Fibroblast of gingiva (primary cell): ENCODE measurements around the gene COQ8A.
A peak's percentile ranks its signal among the peaks of the same experiment; 100 is the strongest.
"Not testable (repeated sequence)": the region's sequence is repeated elsewhere in the genome, so short reads cannot be mapped to it uniquely, and the experiment has no call there.

Source experiments
- DNase-seq: peaks from one replicate; pipeline ENCODE4 v3.0.0-alpha.2; 2011; ENCODE audit warnings: low read depth

COQ8A gene

DNA sequence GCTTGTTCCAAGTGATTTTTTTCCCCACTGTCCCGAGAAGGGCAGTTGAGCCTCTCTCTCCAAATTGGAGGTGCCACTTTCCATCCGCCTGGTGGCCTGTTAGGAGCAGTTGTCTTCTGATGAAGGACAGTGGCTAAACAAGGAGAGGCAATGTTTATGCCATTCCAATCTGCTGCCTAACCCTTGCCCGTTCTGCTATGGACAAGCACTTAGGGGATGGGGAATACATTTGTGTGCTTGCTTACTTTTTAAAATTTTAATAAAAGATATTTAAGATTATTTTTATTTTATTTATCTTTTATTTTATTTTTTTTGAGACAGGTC, 12.0 kb downstream of the COQ8A start:
- no peak for DNase-seq

DNA sequence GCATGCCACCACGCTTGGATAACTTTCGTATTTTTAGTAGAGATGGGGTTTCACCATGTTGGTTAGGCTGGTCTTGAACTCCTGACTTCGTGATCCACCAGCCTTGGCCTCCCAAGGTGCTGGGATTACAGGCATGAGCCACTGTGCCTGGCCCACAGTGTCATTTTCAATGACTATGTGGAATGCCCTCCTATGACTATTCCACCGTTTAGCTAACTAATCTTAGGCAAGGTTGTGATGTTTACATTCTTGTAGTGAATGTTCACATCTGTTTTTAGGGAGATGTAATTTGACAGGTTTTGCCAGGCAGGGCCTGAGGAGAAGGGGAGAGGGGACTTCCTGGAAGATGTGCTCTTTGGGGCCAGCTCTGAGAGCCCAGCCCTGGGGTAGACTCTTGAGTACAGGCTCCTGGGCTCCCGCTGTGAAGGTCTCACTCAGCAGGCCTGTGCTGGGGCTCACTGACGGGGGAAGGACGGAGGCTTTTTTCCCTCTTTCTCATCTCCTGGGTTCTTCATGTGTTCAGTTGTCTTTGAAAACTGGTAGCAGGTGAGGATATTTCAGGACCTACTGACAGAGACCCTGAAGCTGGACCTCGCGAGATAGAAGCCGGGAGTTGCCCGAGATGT, 13.2 kb downstream of the COQ8A start:
- DNase-seq: no peak

DNA sequence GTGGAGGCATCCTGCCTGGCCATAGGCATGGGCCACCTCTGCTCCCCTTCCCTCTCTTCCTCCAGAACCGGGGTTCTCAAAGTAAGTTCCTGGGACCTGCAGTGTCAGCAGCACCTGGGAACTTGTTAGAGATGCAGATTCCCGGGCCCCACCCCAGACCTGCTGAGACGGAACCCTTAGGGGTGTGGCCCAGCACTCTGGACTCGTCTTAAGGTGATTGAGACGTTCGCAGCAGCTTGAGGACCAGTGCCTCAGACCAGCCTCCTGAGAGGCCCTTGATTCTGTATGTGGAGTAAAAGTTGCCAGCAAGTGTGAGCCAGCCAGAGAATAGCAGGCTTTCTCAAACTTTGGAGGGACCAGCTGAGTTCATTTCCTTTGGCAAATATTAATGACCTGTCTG, 14.2 kb downstream of the COQ8A start:
- DNase-seq: no peak

DNA sequence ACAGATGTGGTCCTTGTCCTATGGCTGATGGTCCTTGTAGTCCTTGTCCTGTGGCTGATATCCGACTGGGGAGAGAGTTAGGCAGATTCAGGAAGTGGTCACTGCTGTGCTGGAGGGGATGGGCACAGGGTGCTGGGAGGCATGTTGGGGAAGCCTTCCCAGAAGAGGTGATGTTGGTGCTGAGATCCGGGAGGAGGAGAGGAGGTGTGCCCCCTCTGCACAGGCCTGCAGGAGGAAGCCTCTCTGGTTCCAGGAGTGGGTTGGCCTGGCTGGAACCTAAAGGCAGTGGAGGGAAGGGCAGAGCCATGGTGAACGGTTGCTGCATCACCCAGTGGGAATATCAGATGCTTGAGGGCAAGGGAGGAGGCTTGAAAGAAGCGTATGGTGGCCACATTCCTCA, 14.7 kb downstream of the COQ8A start:
- no peak for DNase-seq

DNA sequence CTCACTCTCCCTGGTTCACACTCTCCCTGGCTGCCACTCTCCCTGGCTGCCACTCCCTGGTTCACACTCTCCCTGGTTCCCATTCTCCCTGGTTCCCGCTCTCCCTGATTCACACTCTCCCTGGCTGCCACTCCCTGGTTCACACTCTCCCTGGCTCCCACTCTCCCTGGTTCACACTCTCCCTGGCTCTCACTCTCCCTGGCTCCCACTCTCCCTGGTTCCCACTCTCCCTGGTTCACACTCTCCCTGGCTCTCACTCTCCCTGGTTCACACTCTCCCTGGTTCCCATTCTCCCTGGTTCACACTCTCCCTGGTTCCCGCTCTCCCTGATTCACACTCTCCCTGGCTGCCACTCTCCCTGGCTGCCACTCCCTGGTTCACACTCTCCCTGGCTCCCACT, 15.8 kb downstream of the COQ8A start:
- DNase-seq: not testable (repeated sequence)

DNA sequence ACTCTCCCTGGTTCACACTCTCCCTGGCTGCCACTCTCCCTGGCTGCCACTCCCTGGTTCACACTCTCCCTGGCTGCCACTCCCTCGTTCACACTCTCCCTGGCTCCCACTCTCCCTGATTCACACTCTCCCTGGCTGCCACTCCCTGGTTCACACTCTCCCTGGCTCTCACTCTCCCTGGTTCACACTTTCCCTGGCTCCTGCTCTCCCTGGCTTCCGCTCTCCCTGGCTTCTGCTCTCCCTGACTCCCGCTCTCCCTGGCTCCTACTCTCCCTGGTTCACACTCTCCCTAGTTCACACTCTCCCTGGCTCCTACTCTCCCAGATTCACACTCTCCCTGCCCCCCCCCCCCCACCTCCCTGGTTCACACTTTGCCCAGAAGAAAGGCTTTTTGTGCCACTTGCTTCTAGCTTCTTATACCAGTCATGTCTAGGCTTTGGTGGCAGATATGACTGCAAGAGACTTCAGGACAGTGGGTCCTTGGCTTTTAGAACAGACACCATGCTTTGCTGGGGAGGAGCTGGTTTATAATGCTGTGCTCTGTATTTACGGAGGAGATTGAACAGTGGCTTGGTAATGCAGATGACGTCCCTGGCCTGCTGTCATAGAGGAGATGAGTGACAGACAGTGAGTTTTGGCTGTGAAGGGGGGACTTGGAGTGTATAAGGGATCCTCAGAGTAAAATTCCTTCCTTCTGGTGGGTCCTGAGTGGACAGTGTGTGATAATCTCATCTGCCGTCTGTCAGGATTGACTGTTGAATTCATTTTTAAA, 17.0 kb downstream of the COQ8A start:
- DNase-seq: no peak

DNA sequence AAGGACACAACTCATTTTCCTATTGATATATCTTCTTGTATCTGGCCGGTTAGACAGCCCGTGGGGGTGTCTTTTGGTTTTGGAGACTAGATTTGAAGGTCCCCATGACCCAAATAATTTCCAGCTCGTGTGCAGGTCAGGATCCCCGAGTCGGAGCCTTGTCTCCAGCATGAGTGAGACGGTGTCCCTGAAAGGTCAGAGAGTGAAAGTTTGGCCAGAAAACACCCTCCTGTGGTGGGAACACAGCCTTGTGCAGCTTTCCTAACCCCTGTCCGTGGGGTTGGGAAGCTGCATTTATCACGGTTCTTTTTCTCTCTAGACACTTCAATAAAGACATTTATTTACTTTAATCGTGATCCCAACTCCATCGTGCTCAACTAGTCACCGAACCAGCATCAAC, 17.6 kb downstream of the COQ8A start:
- no peak for DNase-seq

DNA sequence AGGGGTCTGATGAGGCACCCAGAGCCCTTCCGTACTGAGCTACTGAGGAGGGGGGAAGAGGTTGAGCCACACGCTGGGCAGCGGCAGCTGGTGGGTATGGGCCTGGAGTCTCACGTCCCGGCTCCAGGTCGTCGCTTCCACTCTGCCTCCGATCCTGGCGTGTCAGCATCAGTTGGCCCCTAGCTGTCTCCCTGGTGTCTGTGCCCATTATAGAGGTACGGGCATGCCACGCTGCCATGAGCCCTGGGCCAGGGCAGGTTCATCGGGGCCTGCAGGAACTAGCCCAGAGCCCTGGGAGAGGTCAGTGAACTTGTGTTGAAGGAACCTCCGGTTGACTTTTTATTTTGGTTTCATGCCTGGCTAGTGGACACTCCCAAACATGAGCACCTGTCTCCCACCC, 18.2 kb downstream of the COQ8A start:
- no peak for DNase-seq

DNA sequence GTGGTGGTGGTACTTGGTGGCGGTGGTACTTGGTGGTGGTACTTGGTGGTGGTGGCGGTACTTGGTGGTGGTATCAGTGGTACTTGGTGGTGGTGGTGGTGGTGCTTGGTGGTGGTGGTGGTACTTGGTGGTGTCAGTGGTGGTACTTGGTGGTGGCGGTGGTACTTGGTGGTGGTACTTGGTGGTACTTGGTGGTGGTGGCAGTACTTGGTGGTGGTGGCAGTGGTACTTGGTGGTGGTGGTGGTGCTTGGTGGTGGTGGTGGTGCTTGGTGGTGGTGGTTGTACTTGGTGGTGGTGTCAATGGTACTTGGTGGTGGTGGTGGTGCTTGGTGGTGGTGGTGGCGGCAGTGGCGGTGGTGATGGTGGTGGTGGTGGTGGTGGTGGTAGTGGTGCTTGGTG, 20.2 kb downstream of the COQ8A start:
- DNase-seq: no peak

DNA sequence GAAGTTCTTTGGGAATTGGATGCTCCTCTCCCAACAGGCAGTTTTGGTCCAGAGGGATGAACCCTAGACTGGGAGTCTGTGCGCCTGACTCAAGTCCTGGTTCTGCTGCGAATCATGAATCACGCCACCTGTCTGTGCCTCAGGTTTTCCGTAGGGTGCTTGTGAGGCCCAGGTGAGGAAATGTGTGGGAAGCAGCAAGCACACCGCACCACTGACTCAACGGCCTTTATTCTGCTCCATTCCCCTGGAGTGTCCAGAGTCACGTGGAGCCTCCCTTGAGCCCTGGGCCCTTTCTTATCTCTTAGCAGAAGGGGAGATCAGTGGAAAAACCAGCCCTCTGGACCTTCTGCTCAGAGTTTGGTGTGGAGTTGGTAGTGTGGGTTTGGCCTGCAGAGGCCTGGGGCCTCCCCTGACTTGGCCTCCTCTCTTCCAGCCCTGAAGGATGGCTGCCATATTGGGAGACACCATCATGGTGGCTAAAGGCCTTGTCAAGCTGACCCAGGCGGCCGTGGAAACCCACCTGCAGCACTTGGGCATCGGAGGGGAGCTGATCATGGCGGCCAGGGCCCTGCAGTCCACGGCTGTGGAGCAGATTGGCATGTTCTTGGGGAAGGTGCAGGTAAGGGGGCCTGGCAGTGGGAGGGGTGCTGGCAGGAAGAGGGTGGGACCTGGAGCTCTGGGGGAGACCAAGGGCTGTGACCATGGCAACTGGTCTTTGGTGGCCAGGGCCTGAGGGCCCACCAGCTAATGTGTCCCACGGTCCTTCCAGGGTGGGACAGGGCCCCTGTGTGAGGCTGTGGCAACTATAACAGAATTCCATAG, 21.1 kb downstream of the COQ8A start:
- no peak for DNase-seq

DNA sequence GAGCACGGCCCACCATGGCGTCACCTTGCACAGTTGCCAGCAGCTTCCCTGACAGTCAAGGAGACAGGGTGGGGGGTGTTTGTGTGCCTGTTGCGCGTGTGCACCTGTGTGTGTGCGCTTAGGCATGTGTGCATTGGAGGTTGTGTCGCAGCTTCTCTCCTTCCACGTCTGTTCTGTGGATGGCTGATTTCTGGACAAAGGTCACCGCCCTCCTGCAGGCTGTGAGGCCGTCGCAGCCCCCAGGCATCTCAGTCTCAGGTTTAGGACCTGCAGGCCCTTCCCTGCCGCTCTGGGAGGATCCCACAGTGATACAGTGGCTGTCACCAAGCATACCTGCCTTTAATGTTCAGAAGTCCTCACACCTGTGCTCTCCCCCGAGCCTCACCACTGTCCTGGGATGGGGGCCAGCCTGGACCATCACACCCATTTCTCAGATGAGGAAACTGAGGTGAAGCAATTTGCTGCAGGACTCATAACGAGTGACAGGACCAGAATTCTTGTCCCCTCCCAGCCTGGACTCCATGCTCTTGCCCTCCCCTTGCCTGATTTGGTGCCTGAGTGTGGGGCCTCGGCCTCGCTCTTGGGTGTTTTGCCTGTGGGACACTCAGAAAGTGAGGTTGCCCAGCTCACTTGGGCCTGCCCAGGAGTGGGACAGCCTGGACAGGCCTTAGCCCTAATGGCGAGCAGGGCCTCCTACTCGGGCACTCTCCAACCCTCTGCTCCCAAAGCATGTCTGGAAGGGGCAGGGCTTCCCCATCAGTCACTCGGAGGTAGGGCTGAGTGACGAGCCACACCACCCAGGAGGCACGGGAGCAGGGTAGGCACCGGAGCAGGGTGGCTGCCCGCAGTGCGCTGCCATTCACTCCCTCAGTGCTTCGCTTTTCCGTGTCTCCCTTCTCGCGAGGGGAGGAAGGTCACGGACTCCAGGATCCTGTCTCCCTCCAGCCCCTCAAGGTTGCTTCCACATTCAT, 22.6 kb downstream of the COQ8A start:
- no peak for DNase-seq

DNA sequence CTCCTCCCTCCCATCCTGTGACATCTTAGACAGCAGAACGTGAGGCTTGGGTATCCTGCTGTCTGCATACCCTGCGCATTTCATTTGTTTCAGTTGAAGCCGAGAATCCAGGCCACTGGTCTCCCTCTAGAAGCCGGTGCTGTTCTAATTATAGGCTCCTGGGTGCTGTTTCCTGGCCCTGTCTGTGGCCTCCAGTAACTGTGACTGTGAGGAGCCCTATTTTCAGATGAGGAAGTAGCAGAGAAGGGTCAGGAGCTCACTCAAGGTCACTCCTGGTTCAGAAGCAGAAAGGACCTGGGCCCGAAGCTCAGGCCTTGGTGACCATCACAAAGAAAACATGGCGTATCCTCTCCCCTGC, 24.0 kb downstream of the COQ8A start:
- DNase-seq: no peak

DNA sequence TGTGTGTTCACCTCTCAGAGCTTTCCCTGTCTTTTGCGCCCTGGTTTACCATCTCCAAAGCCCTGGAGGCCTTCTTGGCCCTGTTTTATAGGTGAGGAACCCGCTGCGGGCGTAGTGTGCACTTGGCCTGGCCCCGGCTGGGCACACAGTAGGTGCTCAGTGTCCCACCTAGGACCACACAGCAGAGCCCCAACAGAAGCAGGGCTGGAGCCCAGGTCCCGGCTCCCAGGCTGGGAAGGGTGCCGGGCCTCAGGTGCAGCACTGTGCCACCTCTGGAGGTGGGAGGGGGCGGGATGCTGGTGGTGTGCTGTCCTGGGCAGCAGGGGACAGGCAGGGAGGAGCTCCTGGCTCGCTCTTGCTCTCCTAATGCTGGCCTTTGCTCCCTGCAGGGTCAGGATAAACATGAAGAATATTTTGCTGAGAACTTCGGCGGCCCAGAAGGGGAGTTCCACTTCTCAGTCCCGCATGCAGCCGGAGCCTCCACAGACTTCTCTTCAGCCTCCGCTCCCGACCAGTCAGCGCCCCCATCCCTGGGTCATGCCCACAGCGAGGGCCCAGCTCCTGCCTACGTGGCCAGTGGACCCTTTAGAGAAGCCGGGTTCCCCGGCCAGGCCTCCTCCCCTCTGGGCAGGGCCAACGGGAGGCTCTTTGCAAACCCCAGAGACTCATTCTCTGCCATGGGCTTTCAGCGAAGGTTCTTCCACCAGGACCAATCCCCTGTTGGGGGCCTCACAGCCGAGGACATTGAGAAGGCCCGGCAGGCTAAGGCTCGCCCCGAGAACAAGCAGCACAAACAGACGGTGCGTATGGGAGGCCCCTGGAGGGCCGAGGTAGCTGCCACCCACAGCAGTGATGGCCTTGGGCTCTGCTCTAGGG, 24.8 kb downstream of the COQ8A start:
- no peak for DNase-seq

DNA sequence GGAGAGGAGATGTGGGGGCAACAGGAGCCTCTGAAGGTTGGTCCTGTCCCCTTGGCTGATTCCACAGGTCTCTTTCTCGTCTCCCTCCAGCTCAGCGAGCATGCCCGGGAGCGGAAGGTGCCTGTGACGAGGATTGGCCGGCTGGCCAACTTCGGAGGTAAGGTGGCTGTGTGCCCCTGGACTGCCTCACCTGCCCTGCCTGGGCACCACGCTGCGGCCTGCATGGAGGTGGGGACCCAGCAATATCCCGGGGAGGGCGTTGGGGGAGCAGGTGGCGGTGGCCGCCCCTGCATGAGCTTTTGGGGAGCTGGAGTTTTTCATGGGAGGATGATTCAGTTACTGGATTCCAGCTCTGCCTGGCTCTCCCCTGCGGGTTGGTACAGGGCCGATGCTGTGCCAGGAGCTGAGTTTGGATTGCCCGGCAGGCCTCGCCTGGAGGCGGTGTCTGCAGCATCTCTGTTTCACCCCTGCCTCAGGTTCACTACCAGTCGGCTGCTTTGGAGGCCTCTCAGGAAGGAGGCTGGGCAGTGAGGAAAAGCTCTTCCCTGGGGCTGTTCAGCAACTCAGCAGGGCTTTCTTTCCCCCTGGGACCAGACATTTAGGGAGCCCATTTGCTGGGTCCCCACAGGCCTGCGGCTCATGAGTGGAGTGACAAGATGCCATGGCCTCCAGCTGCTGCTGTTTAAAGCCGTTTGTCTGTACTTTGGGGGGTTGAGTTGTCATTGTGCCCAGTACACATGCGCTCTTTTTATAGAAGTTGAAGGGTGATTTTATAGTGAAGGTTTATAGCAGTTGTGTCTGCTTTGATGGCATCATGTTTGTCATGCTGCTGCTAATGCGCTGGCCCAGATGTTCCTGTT, 25.7 kb downstream of the COQ8A start:
- no peak for DNase-seq

DNA sequence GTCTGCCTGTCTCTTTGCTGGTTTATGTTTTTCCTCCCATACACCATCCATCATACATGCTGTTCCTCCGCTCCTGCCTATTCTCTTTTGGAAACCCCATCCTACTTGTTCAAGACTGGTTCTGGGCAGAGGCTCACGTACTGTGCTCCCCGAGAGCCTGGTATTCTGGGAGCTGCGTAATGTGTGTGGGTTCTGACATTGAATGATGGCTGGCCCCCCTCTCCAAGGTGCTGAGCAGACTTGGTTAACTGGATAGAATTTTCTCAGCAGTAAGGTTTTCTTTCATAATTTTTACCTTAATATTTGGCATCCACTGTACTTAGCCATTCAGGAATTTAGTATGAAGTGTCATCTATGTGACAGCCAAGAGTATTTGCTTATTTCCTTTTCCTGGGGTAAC, 26.6 kb downstream of the COQ8A start:
- no peak for DNase-seq

DNA sequence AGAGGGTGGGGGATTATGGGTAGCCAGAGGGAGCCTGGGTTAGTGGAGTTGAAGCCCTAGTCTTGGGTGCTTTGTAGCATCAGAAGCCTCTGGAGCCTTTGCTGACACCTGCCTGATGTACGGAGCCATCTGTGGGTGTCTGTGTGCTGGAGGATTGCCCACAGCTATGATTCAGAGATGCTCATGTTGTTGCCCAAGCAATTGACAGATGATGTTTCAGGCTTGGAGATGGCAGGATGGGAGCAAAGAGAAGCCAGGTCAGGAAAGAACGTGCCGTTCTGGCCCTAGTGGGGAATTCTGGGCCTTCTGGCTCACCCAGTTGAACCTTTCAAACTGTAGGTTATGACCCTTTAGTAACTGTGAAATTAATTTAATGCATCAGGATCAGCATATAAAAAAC, 27.6 kb downstream of the COQ8A start:
- peak; percentile 25 for DNase-seq

DNA sequence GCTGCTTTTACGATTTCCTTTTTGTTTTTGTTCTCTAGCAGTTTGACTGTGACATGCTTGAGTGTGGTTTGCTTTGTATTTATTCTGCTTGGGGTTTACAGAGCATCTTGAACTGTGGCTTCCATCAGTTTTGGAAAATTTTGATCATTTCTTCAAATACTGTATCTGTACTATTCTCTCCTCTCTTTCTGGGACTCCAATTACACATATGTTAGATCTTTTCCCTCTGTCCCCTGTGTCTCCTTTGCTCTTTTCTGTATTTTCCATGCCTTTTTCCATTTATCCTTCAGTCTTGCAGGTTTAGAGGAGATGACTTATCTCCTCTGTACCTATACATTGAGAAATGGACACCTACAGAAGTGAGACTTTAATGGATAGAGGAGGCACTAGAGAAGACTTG, 31.7 kb downstream of the COQ8A start:
- no peak for DNase-seq

DNA sequence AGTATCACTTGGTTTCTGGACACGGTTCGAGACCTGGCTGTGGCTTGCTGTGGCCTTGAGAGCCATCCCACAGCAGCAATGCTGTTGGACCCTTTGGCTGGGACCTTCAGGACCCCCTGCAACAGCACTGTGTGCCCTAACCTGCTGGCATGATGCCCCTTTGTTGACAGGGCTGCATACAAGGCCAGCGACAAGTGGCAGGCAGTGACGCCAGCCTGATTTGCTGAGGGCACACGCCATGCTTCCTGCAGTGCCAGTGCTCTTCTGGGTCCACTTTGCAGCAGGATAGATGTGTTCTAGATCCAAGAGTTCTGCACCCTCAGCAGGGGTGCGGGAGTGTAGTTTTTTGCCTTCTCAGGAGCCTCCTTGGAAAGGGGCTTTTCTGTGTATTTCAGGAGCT, 32.8 kb downstream of the COQ8A start:
- DNase-seq: no peak

DNA sequence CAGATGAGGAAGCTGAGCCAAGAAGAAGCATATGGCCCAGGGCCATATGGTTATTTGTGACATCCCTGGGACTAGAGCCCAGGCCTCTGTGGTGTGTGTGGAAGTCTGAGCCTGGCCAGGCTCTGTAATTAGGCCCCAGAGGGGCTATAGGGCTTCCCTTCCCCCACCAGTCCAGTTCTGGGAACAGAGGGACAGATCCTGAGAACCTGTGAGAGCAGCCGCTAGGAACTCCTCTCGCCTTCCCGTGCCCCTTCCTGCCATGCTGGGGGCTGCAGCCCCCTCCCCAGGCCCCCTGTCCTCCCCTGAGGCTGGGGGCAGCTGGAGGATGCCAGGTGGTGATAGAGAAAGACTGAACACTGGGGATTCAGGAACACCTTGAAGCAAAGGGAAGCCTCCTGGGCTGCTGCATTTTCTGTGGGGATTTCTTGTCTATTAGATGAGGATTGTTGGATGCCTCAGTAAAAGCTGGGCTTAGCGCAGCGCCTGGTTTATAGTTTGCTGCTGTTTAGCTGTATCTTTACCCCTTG, 33.3 kb downstream of the COQ8A start:
- DNase-seq: peak; percentile 69
